Activated CD4-positive, CD25-positive, alpha-beta regulatory T cell treated with anti-CD3 and anti-CD28 coated beads, Interleukin-2, amount 50 U/mL, for 16 hours (primary cell): ENCODE results near the gene HHIPL2.
"Not testable (repeated sequence)": the region's sequence is repeated elsewhere in the genome, so short reads cannot be mapped to it uniquely, and the experiment has no call there.

ENCODE experiments used
- DNase-seq: peaks from one replicate; pipeline ENCODE4 v3.0.0-alpha.2; 2020; ENCODE audit warnings: low read depth, low spot score

Gene HHIPL2

GRCh38 chr1:222539951-222540597, 7.8 kb downstream of the HHIPL2 start:
- no peak for DNase-seq

DNA sequence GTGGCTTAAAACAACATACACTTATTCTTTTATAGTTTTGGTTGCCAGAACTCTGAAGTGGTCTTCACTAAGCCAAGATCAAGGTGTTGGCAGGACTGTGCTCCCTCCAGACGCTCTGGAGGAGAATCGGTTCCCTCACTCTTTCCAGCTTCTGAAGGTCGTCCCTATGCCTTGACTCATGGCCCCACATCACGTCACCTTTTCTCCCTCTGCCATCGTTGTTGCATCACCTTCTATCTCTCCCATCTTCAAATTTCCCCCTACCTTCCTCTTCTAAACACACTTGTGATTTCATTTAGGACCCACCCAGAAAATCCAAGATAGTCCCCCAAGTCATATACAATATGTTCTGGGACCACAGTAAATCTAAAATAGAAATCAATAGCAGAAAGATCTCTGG, 12.4 kb downstream of the HHIPL2 start:
- DNase-seq, result no peak

DNA sequence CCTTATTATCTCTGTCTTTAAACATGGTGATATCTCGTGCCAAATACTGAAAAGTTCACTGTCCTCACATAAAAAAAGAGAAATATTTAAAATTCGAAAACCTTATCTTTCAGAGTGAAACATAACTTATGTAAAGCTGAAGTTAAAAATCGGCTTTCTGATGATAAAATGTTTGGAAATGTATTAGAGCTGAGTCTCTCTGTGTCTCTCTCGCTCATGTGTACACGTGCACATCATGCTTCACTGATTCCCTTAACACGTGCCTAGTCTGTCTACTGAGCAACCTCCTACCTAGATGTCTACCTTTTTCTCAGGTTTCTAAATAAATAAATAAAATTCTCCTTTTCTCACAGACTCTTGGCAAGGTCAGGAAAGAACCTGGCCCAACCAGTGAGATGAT, 17.1 kb downstream of the HHIPL2 start:
- DNase-seq, result no peak

DNA sequence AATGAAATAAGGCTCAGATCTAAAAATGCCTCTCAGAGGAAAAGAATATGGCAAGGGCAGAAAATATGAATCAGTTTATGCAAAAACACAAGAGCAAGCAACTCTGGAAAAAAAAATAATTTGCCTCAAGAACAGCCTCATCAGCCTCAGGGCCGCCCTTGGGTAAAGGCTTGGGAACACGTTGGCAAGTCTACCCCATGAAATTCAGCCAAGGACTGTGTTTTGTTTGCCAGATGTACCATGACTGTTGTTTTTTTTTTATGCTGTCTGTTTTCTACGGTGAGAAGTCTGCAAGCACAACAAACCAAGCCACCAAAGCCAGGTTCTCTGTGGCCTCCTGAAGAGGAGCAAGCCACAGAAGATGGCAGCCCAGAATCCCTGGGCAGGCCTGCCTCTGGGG, 18.0 kb downstream of the HHIPL2 start:
- DNase-seq, result no peak

GRCh38 chr1:222529181-222529580, 18.7 kb downstream of the HHIPL2 start:
- no peak for DNase-seq

DNA sequence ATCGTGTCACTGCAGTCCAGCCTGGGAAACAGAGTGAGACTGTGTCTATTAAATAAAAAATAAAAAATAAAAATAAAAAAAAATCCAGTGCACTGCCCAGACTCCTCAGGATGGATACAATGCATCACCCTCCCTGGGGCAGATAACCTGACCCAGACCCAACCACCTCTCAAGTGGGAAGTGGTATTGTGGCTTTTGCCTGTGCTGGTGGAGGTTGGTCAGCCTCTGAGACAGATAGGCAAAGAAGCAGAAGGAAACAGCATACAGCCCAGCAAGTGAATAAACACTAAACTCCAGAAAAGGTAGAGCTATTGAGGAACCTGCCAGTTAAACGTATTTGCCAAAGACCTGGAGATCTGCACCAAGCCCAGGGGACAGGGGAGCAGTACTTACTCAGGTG, 22.0 kb downstream of the HHIPL2 start:
- no peak for DNase-seq

- no peak for DNase-seq
These were observed 24.1 kb downstream of the HHIPL2 start for GRCh38 chr1:222523852-222524251.

DNA sequence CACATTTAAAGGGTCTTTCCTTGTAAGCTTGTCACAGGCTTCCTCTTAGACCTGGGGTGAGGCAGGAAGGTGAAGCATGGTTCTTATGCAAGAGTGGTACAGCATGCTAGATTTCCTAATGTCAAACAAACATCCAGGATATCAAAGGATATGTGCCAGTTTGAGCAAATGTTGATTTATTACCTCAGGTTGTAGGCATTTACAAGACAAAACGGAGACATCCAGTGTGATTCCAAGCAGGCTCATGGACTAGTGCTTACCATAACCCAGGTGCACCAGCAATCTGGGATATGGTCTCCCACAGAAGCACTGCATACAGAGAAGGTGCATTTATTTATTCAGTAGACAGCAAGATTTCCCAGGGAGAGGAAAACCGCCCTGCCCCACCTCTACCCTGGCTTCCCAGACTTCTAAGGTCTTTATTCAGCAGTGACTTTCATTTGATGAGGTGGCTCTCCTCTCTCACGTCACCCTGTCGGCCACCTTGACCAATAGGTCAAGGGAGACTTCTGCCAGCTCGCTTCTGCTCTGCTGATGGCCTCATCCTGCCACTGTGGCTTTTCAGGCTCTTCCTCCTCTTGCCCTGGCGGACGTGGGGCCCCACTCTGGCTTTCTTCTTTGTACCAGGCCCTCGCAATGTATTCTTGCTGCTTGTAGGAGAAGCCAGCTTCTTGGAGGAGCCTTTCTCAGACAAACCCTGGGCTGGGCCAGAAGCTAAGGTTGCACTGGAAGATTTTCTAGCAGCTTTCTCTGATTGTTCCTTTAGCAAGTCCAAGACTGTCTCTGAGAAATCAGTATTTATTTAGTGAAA, 25.6 kb downstream of the HHIPL2 start:
- no peak for DNase-seq

- DNase-seq, result no peak
These were observed 26.4 kb downstream of the HHIPL2 start for GRCh38 chr1:222521299-222522104.

- not testable (repeated sequence) for DNase-seq
These were observed 58.4 kb downstream of the HHIPL2 start for GRCh38 chr1:222489496-222489895.

DNA sequence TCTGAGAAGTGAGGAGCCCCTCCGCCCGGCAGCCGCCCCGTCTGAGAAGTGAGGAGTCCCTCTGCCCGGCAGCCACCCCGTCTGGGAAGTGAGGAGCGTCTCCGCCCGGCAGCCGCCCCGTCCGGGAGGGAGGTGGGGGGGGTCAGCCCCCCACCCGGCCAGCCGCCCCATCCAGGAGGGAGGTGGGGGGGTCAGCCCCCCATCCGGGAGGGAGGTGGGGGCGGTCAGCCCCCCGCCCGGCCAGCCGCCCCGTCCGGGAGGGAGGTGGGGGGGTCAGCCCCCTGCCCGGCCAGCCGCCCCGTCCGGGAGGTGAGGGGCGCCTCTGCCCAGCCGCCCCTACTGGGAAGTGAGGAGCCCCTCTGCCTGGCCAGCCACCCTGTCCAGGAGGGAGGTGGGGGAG, 60.1 kb downstream of the HHIPL2 start:
- DNase-seq, result not testable (repeated sequence)

DNA sequence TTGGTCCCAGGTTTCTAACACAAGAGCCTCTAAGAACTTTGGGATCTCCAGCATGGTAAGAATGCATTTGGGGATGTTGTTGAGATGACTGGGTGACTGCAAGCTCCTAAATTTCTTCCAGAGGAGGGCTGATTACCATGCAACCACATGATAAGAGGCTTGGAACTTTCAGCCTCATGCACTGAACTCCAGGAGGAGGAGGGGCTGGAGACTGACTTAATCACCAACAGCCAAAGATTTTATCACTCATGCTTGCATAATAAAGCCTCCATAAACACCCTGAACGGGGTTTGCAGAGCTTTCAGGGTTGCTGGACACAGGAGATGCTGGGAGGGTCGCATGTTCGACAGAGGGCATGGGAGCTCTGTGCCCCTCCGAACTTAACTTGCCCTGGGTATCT, 63.9 kb downstream of the HHIPL2 start:
- DNase-seq, result not testable (repeated sequence)

DNA sequence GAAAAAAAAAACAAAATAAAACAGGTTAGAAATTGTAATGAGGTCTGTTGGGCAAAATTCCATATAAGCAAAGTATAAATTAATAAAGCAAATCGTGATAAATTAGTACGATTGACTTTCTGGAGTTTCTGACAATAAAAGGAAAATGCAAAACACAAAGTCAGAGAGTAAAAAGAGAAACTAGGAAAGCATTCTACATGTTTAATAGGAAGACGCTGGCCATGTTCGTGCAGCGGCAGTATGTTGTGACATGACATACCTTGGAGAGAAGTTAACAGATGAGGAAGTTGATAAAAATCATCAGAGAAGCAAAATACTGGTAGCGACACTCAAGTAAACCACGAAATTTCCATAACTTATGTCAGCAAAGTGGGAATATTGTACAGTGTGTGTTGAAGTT, 68.3 kb downstream of the HHIPL2 start:
- DNase-seq, result not testable (repeated sequence)

DNA sequence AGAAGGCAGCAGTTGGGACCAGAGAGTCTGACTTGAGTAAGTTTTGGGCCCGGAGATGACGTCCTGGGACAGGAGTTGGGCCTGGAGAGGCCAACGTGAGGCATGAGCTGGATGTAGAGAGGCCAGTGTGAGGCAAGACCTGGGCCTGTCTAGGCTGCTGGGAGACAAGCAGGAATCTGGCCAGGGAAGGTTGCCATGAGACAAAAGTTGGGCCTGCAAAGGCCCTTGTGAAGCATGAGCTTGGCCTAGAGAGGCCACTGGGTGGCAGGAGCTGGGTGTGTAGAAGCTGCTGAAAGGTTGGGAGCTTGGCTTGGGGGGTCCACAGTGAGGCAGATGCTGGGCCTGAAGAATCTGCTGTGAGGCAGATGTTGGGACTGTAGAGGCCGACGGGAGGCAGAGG, 71.5 kb downstream of the HHIPL2 start:
- DNase-seq, result not testable (repeated sequence)

DNA sequence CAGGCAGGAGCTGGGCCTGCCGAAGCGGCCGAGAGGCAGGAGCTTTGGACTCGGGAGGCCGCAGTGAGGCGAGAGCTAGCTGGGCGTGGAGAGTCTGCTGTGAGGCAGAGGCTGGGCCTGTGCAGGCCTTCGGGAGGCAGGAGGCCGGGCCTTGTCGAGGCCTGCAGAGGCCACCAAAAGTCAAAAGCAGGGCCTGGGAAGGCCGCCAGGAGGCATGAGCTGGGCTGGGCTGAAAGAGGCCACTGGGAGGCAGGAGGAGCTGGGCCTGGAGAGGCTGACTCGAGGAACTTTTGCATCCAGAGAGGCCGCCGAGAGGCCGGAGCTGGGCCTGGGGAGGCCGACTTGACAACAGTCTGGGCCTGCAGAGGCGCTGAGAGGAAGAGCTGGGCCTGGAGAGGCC, 74.2 kb downstream of the HHIPL2 start:
- not testable (repeated sequence) for DNase-seq

DNA sequence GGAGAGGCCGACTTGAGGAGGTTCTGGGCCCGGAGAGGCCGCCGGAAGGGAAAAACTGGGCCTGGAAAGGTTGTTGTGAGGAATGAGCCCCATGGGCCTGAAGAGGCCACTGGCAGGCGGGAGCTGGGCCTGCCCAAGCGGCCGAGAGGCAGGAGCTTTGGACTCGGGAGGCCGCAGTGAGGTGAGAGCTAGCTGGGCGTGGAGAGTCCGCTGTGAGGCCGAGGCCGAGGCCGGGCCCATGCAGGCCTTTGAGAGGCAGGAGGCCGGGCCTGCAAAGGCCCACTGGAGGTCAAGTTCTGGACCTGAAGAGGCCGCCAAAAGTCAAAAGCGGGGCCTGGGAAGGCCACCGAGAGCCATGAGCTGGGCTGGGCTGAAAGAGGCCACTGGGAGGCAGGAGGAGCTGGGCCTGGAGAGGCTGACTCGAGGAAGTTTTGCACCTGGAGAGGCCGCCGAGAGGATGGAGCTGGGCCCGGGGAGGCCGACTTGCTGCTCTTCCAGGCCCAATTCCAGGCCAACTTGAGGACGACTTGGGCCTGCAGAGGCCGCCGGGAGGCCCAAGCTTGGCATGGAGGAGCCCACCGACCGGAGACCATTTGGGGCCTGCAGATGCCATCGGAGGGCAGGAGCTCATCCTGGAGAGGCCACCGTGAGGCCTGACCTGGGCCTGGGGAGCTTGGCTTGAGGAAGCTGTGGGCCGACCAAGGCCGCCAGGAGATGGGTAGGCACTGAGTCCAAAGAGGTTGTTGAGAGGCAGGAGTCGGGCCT, 74.9 kb downstream of the HHIPL2 start:
- DNase-seq, result not testable (repeated sequence)
